GM12878 (cell line): ENCODE results near the gene RAG1. TPM values are rescaled to one million over a fixed set of nuclear protein-coding genes. Genes with fewer than 3 reads are reported as not detected.
A peak's percentile ranks its signal among the peaks of the same experiment; 100 is the strongest.

Source experiments
- ATAC-seq: fragments of 200-7000 bp; cut with Tn5 transposase; 3 replicates; pipeline ENCODE4 v1.9.1; 2020; ENCODE audit warnings: mild to moderate bottlenecking, moderate library complexity
- Bru-seq: library from RNA; stranded (reverse); fragments of 400-500 nt; gene quantifications from one replicate; lab custom pipeline; 2021; lab: Mats Ljungman, UMichigan
- BruChase-seq, 2 experiments: library from RNA; stranded (reverse); fragments of 400-500 nt; gene quantifications; one replicate each; lab custom pipeline; 2021; lab: Mats Ljungman, UMichigan
- BruUV-seq: library from RNA; stranded (reverse); fragments of 400-500 nt; replicated peaks from 2 replicates; lab custom pipeline; 2021; lab: Mats Ljungman, UMichigan
- CTCF ChIA-PET: fragments of 300-600 bp; sonication (Branson Sonifier 250); formaldehyde crosslinking; extraction: SDS; loops from one replicate; lab custom pipeline; 2021; ENCODE audit warnings: inconsistent platforms; lab: Yijun Ruan, JAX
- POLR2A ChIA-PET: fragments of 350-600 bp; formaldehyde crosslinking; extraction: SDS; loops from one replicate; lab custom pipeline; 2021; ENCODE audit warnings: inconsistent platforms; lab: Charles Lee
- RAD21 ChIA-PET: fragments of 300-600 bp; sonication (Branson Sonifier 250); formaldehyde crosslinking; loops from one replicate; lab custom pipeline; 2023; ENCODE audit warnings: antibody characterized with exemption; ENCODE audit not compliant: unreplicated experiment; lab: Charles Lee
- SMC1A ChIA-PET: fragments of 300-600 bp; sonication (Branson Sonifier 250); formaldehyde crosslinking; loops from one replicate; lab custom pipeline; 2023; ENCODE audit not compliant: unreplicated experiment, uncharacterized antibody; lab: Charles Lee
- DNase-seq: peaks from one replicate; pipeline ENCODE4 v3.0.0-alpha.2; 2011; ENCODE audit warnings: low read depth, low spot score
- FAIRE-seq: peaks from 3 replicates; lab custom pipeline; 2011; peaks lifted over from hg19 to GRCh38; lab: Jason Lieb, UNC
- H2AFZ ChIP-seq: 2 replicates; pipeline ENCODE4 v1.6.0; 2011; ENCODE audit warnings: low read depth, low read length, control low read depth; ENCODE audit not compliant: control insufficient read depth
- H3K27ac ChIP-seq: 2 replicates; pipeline ENCODE4 v1.5.1; 2011; ENCODE audit warnings: control low read depth; ENCODE audit not compliant: control insufficient read depth, insufficient read depth
- H3K27me3 ChIP-seq, 2 experiments: replicated peaks in 1 of 2; 2 replicates each; pipeline versions ENCODE4 v1.6.0 to v1.6.1; 2011; ENCODE audit warnings: low read length in 1 of 2; ENCODE audit not compliant: control insufficient read depth in 2 of 2, insufficient read depth in 2 of 2
- H3K36me3 ChIP-seq, 2 experiments: 2 replicates each; pipeline ENCODE4 v1.5.1; 2011; ENCODE audit warnings: low read length in 1 of 2; ENCODE audit not compliant: control insufficient read depth in 2 of 2, insufficient read depth in 2 of 2
- H3K4me1 ChIP-seq: 2 replicates; pipeline ENCODE4 v1.6.1; 2011; ENCODE audit warnings: mild to moderate bottlenecking, low read length, moderate library complexity, mixed read lengths; ENCODE audit not compliant: control insufficient read depth, insufficient read depth
- H3K4me2 ChIP-seq: 2 replicates; pipeline ENCODE4 v1.6.0; 2011; ENCODE audit warnings: control low read depth; ENCODE audit not compliant: control insufficient read depth, insufficient read depth
- H3K4me3 ChIP-seq: fragments of 200-600 bp; sonication (generic); 2 replicates; pipeline ENCODE4 v1.5.1; 2016
- H3K79me2 ChIP-seq: 2 replicates; pipeline ENCODE4 v1.6.0; 2011; ENCODE audit warnings: low read length; ENCODE audit not compliant: control insufficient read depth, insufficient read depth
- H3K9ac ChIP-seq: 2 replicates; pipeline ENCODE4 v1.8.0; 2011; ENCODE audit warnings: low read length, control low read depth, mixed read lengths; ENCODE audit not compliant: control insufficient read depth, insufficient read depth
- H3K9me3 ChIP-seq: replicated peaks from 3 replicates; pipeline ENCODE4 v1.5.1; 2011; ENCODE audit warnings: mild to moderate bottlenecking, low read length; ENCODE audit not compliant: control insufficient read depth, insufficient read depth
- H4K20me1 ChIP-seq: 2 replicates; pipeline ENCODE4 v1.6.0; 2011; ENCODE audit not compliant: control insufficient read depth, insufficient read depth
- CBFB ChIP-seq: IDR thresholded peaks from 2 replicates; pipeline ENCODE4 v1.6.1; 2016; ENCODE audit warnings: antibody characterized with exemption, low read depth
- CBX3 ChIP-seq: fragments of 200-600 bp; sonication (generic); IDR thresholded peaks from 2 replicates; pipeline ENCODE4 v1.6.1; 2016; ENCODE audit warnings: low read depth, borderline replicate concordance
- HDGF ChIP-seq: fragments of 450-650 bp; IDR thresholded peaks from 2 replicates; pipeline ENCODE4 v1.6.1; 2016; ENCODE audit warnings: antibody characterized with exemption
- PAX8 ChIP-seq: fragments of 450-650 bp; IDR thresholded peaks from 2 replicates; pipeline ENCODE4 v1.6.1; 2017; ENCODE audit warnings: mild to moderate bottlenecking, moderate library complexity
- RAD51 ChIP-seq: fragments of 450-650 bp; IDR thresholded peaks from 2 replicates; pipeline ENCODE4 v1.6.1; 2016; ENCODE audit warnings: moderate library complexity, mild to moderate bottlenecking, inconsistent platforms
- TARDBP ChIP-seq: IDR thresholded peaks from 2 replicates; pipeline ENCODE4 v1.6.1; 2016; ENCODE audit warnings: borderline replicate concordance
- TCF12 ChIP-seq: IDR thresholded peaks from 2 replicates; pipeline ENCODE4 v1.6.1; 2011; ENCODE audit warnings: low read depth, mild to moderate bottlenecking, low read length
- TCF3 ChIP-seq: IDR thresholded peaks from 2 replicates; pipeline ENCODE4 v1.6.1; 2012; ENCODE audit warnings: low read depth, mild to moderate bottlenecking, low read length, borderline replicate concordance; ENCODE audit not compliant: insufficient read depth
- ZNF207 ChIP-seq: fragments of 450-650 bp; IDR thresholded peaks from 2 replicates; pipeline ENCODE4 v1.6.1; 2014; ENCODE audit warnings: antibody characterized with exemption, mild to moderate bottlenecking, borderline replicate concordance
- ZSCAN29 ChIP-seq: fragments of 450-650 bp; IDR thresholded peaks from 2 replicates; pipeline ENCODE4 v1.6.1; 2017; ENCODE audit warnings: mild to moderate bottlenecking, moderate library complexity
- ZZZ3 ChIP-seq: IDR thresholded peaks from 2 replicates; pipeline ENCODE4 v1.6.1; 2011; ENCODE audit warnings: low read depth; ENCODE audit not compliant: control insufficient read depth, insufficient read length
- WGBS: methylation state at CpG from one replicate; pipeline ENCODE4 v1.1.6; 2016; ENCODE audit warnings: low lambda C conversion rate; ENCODE audit not compliant: insufficient replicate concordance, insufficient coverage; ENCODE audit errors: missing lambda C conversion rate; 5-methylcytosine and 5-hydroxymethylcytosine counted together
- in situ Hi-C: fragments of 300-500 bp; cut with MboI; formaldehyde crosslinking; loops from 9 replicates; pipeline ENCODE4 v1.14.3; 2018; ENCODE audit warnings: mixed read lengths
- intact Hi-C: fragments of 100-400 bp; cut with micrococcal nuclease; formaldehyde crosslinking; loops from one replicate; pipeline ENCODE4 v1.14.2; 2022; ENCODE audit not compliant: unreplicated experiment
- long read RNA-seq, 2 experiments: library from polyadenylated mRNA; unstranded; transcript quantifications; one replicate each; pipeline ENCODE4 v2.0.0, GENCODE V29; 2019 to 2020
- polyA minus RNA-seq, 3 experiments: library from RNA; depleted of rRNA, polyadenylated mRNA; stranded (reverse); fragments of >200 nt; gene quantifications; 2 replicates each; pipeline ENCODE4 v1.2.3, GENCODE V29; 2011
- polyA plus RNA-seq, 11 experiments: library from polyadenylated mRNA; depleted of rRNA in 4 of 11; unstranded in 6 of 11; stranded (reverse) in 5 of 11; fragments of >200 nt; fragmentation: Nextera tagmentation in 4 of 11; fragmentation: Illumina TruSeq in 1 of 11; extraction: Ambion mirVana in 4 of 11; extraction: Trizol in 1 of 11; gene quantifications; 1 replicate in 1 of 11; 2 replicates in 10 of 11; pipeline versions ENCODE4 v1.2.1 to v1.2.3, GENCODE V29; 2011 to 2016; ENCODE audit warnings: inconsistent platforms in 2 of 11, missing spikeins in 2 of 11, low read depth in 1 of 11
- total RNA-seq, 4 experiments: library from RNA; depleted of rRNA in 3 of 4; stranded (reverse); fragments of >200 nt in 3 of 4; fragmentation: Illumina TruSeq in 1 of 4; extraction: Trizol in 1 of 4; gene quantifications; 2 replicates each; pipeline versions ENCODE4 v1.2.1 to v1.2.3, GENCODE V29; 2013 to 2021

RAG1 gene
- total RNA-seq (2013; cell fraction: nucleolus; rRNA removed), result 0.06 and 0.07 TPM in 2 replicates
- total RNA-seq (2014; rRNA removed) (0.11 TPM in 1 of 2 replicates, not detected in the other), total RNA-seq (2014; rRNA removed; fragmentation: Illumina TruSeq; extraction: Trizol) (0.04 TPM in 1 of 2 replicates, not detected in the other), total RNA-seq (2021) (0.05 TPM in 1 of 2 replicates, not detected in the other), polyA plus RNA-seq (2011; rRNA removed) (0.03 and 0.08 TPM in 2 replicates), polyA plus RNA-seq (2014; fragmentation: Illumina TruSeq; extraction: Trizol) (0.03 TPM in 1 of 2 replicates, not detected in the other), polyA plus RNA-seq (2014; fragmentation: Nextera tagmentation; extraction: Ambion mirVana) (not detected), polyA plus RNA-seq (2014; rRNA removed) (0.01 TPM in 2 replicates), polyA plus RNA-seq (2016; fragmentation: Nextera tagmentation; extraction: Ambion mirVana) (under 1 TPM in 1 of 2 experiments, not detected in 1; 0.44 TPM), polyA minus RNA-seq (2011; rRNA and poly(A)+ RNA removed) (not detected in 2 replicates), Bru-seq, nascent RNA (percentile 7 among the genes with signal in this experiment), BruChase-seq, experiment 1, labeled RNA remaining after a 6-hour chase (percentile 8 among the genes with signal in this experiment), BruChase-seq, experiment 2, labeled RNA remaining after a 2-hour chase (percentile 11 among the genes with signal in this experiment)
- polyA plus RNA-seq (2011; ENCODE audit: low read depth), result 0.05 TPM
- polyA plus RNA-seq (2011; cell fraction: cytosol; rRNA removed), result under 0.01 TPM in 1 of 2 replicates, not detected in the other
- 0.03 and 0.18 TPM in 2 replicates for polyA plus RNA-seq (2011; cell fraction: nucleus; rRNA removed)
- 0.03 and 0.18 TPM in 2 replicates for polyA plus RNA-seq (2012)
- not detected in 2 replicates for polyA minus RNA-seq (2011; cell fraction: cytosol; rRNA and poly(A)+ RNA removed)
- polyA minus RNA-seq (2011; cell fraction: nucleus; rRNA and poly(A)+ RNA removed), result not detected in 2 replicates
- long read RNA-seq, experiment 1, result 0 reads
- long read RNA-seq, experiment 2, result 0 reads

- no peak within 1 kb of the TSS for H3K4me2 ChIP-seq
- no peak within 1 kb of the TSS for H2AFZ ChIP-seq
- no peaks in the 10 kb centered on the region for H4K20me1 ChIP-seq
- H3K79me2 ChIP-seq, result no peaks in the 10 kb centered on the region
- TF ChIP-seq CBX3, result no peak
- TF ChIP-seq ZNF207, result no peak
- TF ChIP-seq PAX8, result no peak
- TF ChIP-seq TARDBP, result no peak
- TF ChIP-seq RAD51, result no peak
- no peak for TF ChIP-seq ZSCAN29
- no peak for TF ChIP-seq TCF3
- TF ChIP-seq CBFB, result no peak
- TF ChIP-seq HDGF, result no peak
- TF ChIP-seq ZZZ3, result no peak
- no peak for TF ChIP-seq TCF12
- no peak within 1 kb of the TSS for H3K4me3 ChIP-seq
- ATAC-seq (no peak), FAIRE-seq (no peak), DNase-seq (no peak)
- intact Hi-C loops (loop anchor here (2.0 kb wide), 1 partner anchor 55 kb away; no protein-coding TSS in a partner anchor), in situ Hi-C loops (no loop called here)
- H3K9me3 ChIP-seq, result no peaks in the 10 kb centered on the region
- ChIA-PET POLR2A (no interaction called here), RAD21 (no interaction called here), SMC1A (interaction anchor here (1.2 to 1.8 kb wide), 2 partner anchors 143 to 179 kb away, joined by 3 to 7 read pairs; no protein-coding TSS in a partner anchor), CTCF (interaction anchor here (1.0 to 10.8 kb wide), 3 partner anchors 104 to 275 kb away, joined by 3 to 208 read pairs (median 9); no protein-coding TSS in a partner anchor)
- H3K9ac ChIP-seq, result no peak within 1 kb of the TSS
- no peaks in the 10 kb centered on the region for H3K36me3 ChIP-seq
- WGBS, result 31% methylated on average over 1 of the region's 1 CpG
- H3K27ac ChIP-seq, result no peak within 1 kb of the TSS
- no peaks in the 10 kb centered on the region for H3K4me1 ChIP-seq
- H3K27me3 ChIP-seq, result peaks cover 0 to 8% of the 10 kb centered on the region in 2 experiments; a peak in 1 of 4 replicates
- no TSS peak for BruUV-seq
Measured at GRCh38 chr11:36567694-36568093, at the start of gene RAG1. Gene RAG1, plus strand, starts transcription at chr11:36568007. Its CDS starts 5,298 bp downstream, at chr11:36573305.
